B cell (primary cell): ENCODE measurements around the gene KRTAP4-6. TPM values are rescaled to one million over a fixed set of nuclear protein-coding genes. Genes with fewer than 3 reads are reported as not detected.

Experiments
- ATAC-seq: fragments of 200-7000 bp; cut with Tn5 transposase; one replicate; pipeline ENCODE4 v1.10.0; 2021; ENCODE audit warnings: low read depth, mild to moderate bottlenecking, moderate number of reproducible peaks, moderate library complexity
- CTCF ChIA-PET: fragments of 350-600 bp; sonication (Branson Sonifier 250); formaldehyde crosslinking; loops from one replicate; lab custom pipeline; 2021; ENCODE audit warnings: antibody characterized with exemption, inconsistent platforms; lab: Charles Lee
- POLR2A ChIA-PET: fragments of 350-600 bp; sonication (Branson Sonifier 250); formaldehyde crosslinking; loops from one replicate; lab custom pipeline; 2021; ENCODE audit warnings: antibody characterized with exemption; lab: Charles Lee
- DNase-seq: peaks from one replicate; pipeline ENCODE4 v3.0.0; 2013
- H2AFZ ChIP-seq: 2 replicates; pipeline ENCODE4 v1.6.1; 2012; ENCODE audit warnings: mild to moderate bottlenecking, low read depth, low read length; ENCODE audit not compliant: insufficient read depth, poor library complexity, severe bottlenecking
- H3K27ac ChIP-seq, 2 donors: 1 replicate in 1 of 2; 2 replicates in 1 of 2; pipeline ENCODE4 v1.5.1; 2012 to 2013; ENCODE audit warnings: low read length in 2 of 2, mild to moderate bottlenecking in 2 of 2, moderate library complexity in 1 of 2
- H3K27me3 ChIP-seq, 4 experiments: fragments of 200-600 bp in 1 of 4; sonication (generic) in 1 of 4; replicated peaks in 1 of 4; 1 replicate in 2 of 4; 2 replicates in 2 of 4; pipeline versions ENCODE4 v1.6.1 to v1.7.0; 2013 to 2016; ENCODE audit warnings: low read length in 3 of 4, mild to moderate bottlenecking in 2 of 4, mixed read lengths in 1 of 4, moderate library complexity in 1 of 4; ENCODE audit not compliant: insufficient read depth in 4 of 4, control insufficient read depth in 3 of 4; ENCODE audit errors: control extremely low read depth in 1 of 4
- H3K36me3 ChIP-seq, 2 experiments: replicated peaks in 1 of 2; 1 replicate in 1 of 2; 2 replicates in 1 of 2; pipeline versions ENCODE4 v1.6.1 to v1.7.1; 2013; ENCODE audit warnings: low read length in 1 of 2; ENCODE audit not compliant: insufficient read depth in 2 of 2, control insufficient read depth in 1 of 2; ENCODE audit errors: control extremely low read depth in 1 of 2, extremely low read depth in 1 of 2
- H3K4me1 ChIP-seq, 2 donors: fragments of 200-600 bp in 1 of 2; sonication (generic) in 1 of 2; 1 replicate in 1 of 2; 2 replicates in 1 of 2; pipeline versions ENCODE4 v1.5.1 to v1.6.1; 2013 to 2017; ENCODE audit warnings: low read length in 2 of 2; ENCODE audit not compliant: control insufficient read depth in 2 of 2, insufficient read depth in 2 of 2
- H3K4me2 ChIP-seq: replicated peaks from 2 replicates; pipeline ENCODE3; 2012; ENCODE audit warnings: mild to moderate bottlenecking, low read depth, low read length; ENCODE audit not compliant: poor library complexity, severe bottlenecking
- H3K4me3 ChIP-seq, 5 experiments: fragments of 200-600 bp in 1 of 5; sonication (generic) in 1 of 5; 1 replicate in 3 of 5; 2 replicates in 2 of 5; pipeline versions ENCODE4 v1.5.1 to v1.7.0; 2011 to 2016; ENCODE audit warnings: low read length in 4 of 5, mild to moderate bottlenecking in 4 of 5, low read depth in 2 of 5, control low read depth in 1 of 5, moderate library complexity in 1 of 5; ENCODE audit not compliant: insufficient read depth in 1 of 5; ENCODE audit errors: control extremely low read depth in 1 of 5, extremely low read depth in 1 of 5
- H3K79me2 ChIP-seq: fragments of 200-600 bp; sonication (generic); one replicate; pipeline ENCODE4 v1.6.0; 2016; ENCODE audit warnings: low read length; ENCODE audit not compliant: control insufficient read depth, insufficient read depth
- H3K9ac ChIP-seq: fragments of 200-600 bp; sonication (generic); 2 replicates; pipeline ENCODE4 v1.6.1; 2017; ENCODE audit warnings: mild to moderate bottlenecking, low read length, moderate library complexity
- H3K9me3 ChIP-seq, 3 donors: one replicate each; pipeline versions ENCODE4 v1.6.1 to v1.7.1; 2013; ENCODE audit warnings: low read length in 2 of 3; ENCODE audit not compliant: control insufficient read depth in 2 of 3, insufficient read depth in 1 of 3; ENCODE audit errors: control extremely low read depth in 1 of 3
- H4K20me1 ChIP-seq: 2 replicates; pipeline ENCODE4 v1.6.0; 2012; ENCODE audit warnings: mild to moderate bottlenecking, low read length; ENCODE audit not compliant: insufficient read depth, control insufficient read depth, poor library complexity, severe bottlenecking
- H3K27ac Mint-ChIP-seq: one replicate; pipeline ENCODE4 v1.8.0; 2021; ENCODE audit warnings: mixed read lengths
- H3K27me3 Mint-ChIP-seq: one replicate; pipeline ENCODE4 v1.8.0; 2021; ENCODE audit warnings: mixed read lengths
- H3K4me1 Mint-ChIP-seq: one replicate; pipeline ENCODE4 v1.8.0; 2021; ENCODE audit warnings: mixed read lengths
- H3K4me3 Mint-ChIP-seq: one replicate; pipeline ENCODE4 v1.8.0; 2021; ENCODE audit warnings: mixed read lengths
- H3K9me3 Mint-ChIP-seq: one replicate; pipeline ENCODE4 v1.8.0; 2022; ENCODE audit warnings: mixed read lengths; ENCODE audit not compliant: insufficient read depth
- CTCF ChIP-seq: fragments of 200-600 bp; IDR thresholded peaks from one replicate; pipeline ENCODE4 v1.8.0; 2022; ENCODE audit warnings: antibody characterized with exemption, mild to moderate bottlenecking
- EZH2 ChIP-seq: IDR thresholded peaks from 2 replicates; pipeline ENCODE4 v1.6.1; 2012; ENCODE audit warnings: borderline replicate concordance, low read depth, mild to moderate bottlenecking, moderate library complexity, low read length; ENCODE audit not compliant: insufficient read depth, poor library complexity, severe bottlenecking
- WGBS: methylation state at CpG from one replicate; pipeline ENCODE4 v1.1.5; 2013; ENCODE audit warnings: missing lambda C conversion rate; ENCODE audit not compliant: insufficient coverage; 5-methylcytosine and 5-hydroxymethylcytosine counted together
- intact Hi-C: fragments of 100-400 bp; cut with micrococcal nuclease; formaldehyde crosslinking; loops from one replicate; pipeline ENCODE4 v1.10.0; 2022
- polyA plus RNA-seq: library from polyadenylated mRNA; depleted of rRNA; stranded (reverse); fragments of >200 nt; gene quantifications from 2 replicates; pipeline ENCODE4 v1.2.3, GENCODE V29; 2012
- total RNA-seq, 2 donors: library from RNA; stranded (reverse); fragments of 120-200 nt in 1 of 2; gene quantifications; 1 replicate in 1 of 2; 2 replicates in 1 of 2; pipeline versions ENCODE4 v1.2.3 to v1.2.4, GENCODE V29; 2013 to 2022

The KRTAP4-6 gene
- total and polyA plus RNA-seq, 2 donors (not counting 1 experiment from before 2014, with no cell fraction given), result not detected

GRCh38 chr17:41098481-41098880 is 41.9 kb downstream of the KRTAP4-6 start:
- H3K27me3 Mint-ChIP-seq, result peaks cover 33% of the 10 kb centered on the region
- Histone ChIP-seq H3K9ac (no peak overlapping the region), H3K27me3 (peaks cover 0 to 5% (median 0%) of the 10 kb centered on the region in 4 experiments), H3K9me3 (peaks cover 0 to 14% (median 0%) of the 10 kb centered on the region in 3 donors), H3K79me2 (no peaks in the 10 kb centered on the region), H3K4me3 (no peak overlapping the region), H3K27ac (no peak overlapping the region), H4K20me1 (no peaks in the 10 kb centered on the region), H2AFZ (no peak overlapping the region), H3K4me1 (peaks cover 4 to 7% of the 10 kb centered on the region in 2 donors), H3K4me2 (no peak overlapping the region), H3K36me3 (no peaks in the 10 kb centered on the region)
- intact Hi-C loops, result no loop called here
- ATAC-seq (no peak), DNase-seq (no peak)
- WGBS, result 88% methylated on average over 2 of the region's 6 CpGs
- no peak for TF ChIP-seq CTCF
- TF ChIP-seq EZH2, result no peak
- ChIA-PET CTCF (no interaction called here), POLR2A (no interaction called here)
- H3K9me3 Mint-ChIP-seq, result no peaks in the 10 kb centered on the region
- H3K4me3 Mint-ChIP-seq, result no peak overlapping the region
- no peak overlapping the region for H3K27ac Mint-ChIP-seq
- H3K4me1 Mint-ChIP-seq, result peaks cover 8% of the 10 kb centered on the region

DNA sequence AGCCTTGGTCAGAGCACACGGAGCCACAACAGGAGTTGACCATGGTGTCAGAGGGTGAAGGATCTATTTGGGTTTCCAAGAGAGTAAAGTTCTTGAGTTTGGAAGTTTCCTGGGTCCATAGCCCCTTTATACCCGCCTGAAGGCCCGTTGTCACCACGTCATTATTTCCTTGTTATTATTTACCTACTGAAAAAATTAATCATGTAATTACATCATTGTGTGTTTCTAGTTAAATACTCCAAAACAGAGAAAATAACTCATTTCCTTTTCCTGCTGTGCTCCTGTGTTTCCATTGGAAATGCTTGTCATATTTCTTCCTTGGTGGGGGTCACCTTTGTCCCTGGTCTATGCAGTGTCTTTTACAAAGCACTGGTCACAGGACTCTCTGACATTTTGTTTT is 42.3 kb downstream of the KRTAP4-6 start, which contains the start of gene KRTAP4-8:
Gene KRTAP4-8, minus strand, starts transcription at position 101 of the 400 bp plus-strand sequence. Its CDS starts 58 bp downstream, at position 43.
- Histone ChIP-seq H3K4me1 (peaks cover 4 to 7% of the 10 kb centered on the region in 2 donors), H3K27ac (no peak within 1 kb of the TSS), H3K9ac (no peak within 1 kb of the TSS), H3K36me3 (no peaks in the 10 kb centered on the region), H4K20me1 (no peaks in the 10 kb centered on the region), H3K4me3 (no peak within 1 kb of the TSS), H3K9me3 (peaks cover 0 to 15% (median 0%) of the 10 kb centered on the region in 3 donors), H3K4me2 (no peak within 1 kb of the TSS), H2AFZ (no peak within 1 kb of the TSS), H3K27me3 (peaks cover 0 to 5% (median 0%) of the 10 kb centered on the region in 4 experiments), H3K79me2 (no peaks in the 10 kb centered on the region)
- H3K27ac Mint-ChIP-seq, result no peak within 1 kb of the TSS
- H3K27me3 Mint-ChIP-seq, result peaks cover 31% of the 10 kb centered on the region
- H3K4me3 Mint-ChIP-seq, result no peak within 1 kb of the TSS
- ChIA-PET POLR2A (no interaction called here), CTCF (no interaction called here)
- peaks cover 8% of the 10 kb centered on the region for H3K4me1 Mint-ChIP-seq
- TF ChIP-seq EZH2, result no peak
- no peak for TF ChIP-seq CTCF
- ATAC-seq (no peak), DNase-seq (no peak)
- intact Hi-C loops, result no loop called here
- WGBS, result 100% methylated on average over 1 of the region's 4 CpGs
- peaks cover 1% of the 10 kb centered on the region for H3K9me3 Mint-ChIP-seq
